ENCODE measurements around the gene MYPOP. TPM values are rescaled to one million over a fixed set of nuclear protein-coding genes. Genes with fewer than 3 reads are reported as not detected.
A peak's percentile ranks its signal among the peaks of the same experiment; 100 is the strongest.

Gene MYPOP
- total RNA-seq, 1 donor from 2014 or later = 15.2 TPM

DNA sequence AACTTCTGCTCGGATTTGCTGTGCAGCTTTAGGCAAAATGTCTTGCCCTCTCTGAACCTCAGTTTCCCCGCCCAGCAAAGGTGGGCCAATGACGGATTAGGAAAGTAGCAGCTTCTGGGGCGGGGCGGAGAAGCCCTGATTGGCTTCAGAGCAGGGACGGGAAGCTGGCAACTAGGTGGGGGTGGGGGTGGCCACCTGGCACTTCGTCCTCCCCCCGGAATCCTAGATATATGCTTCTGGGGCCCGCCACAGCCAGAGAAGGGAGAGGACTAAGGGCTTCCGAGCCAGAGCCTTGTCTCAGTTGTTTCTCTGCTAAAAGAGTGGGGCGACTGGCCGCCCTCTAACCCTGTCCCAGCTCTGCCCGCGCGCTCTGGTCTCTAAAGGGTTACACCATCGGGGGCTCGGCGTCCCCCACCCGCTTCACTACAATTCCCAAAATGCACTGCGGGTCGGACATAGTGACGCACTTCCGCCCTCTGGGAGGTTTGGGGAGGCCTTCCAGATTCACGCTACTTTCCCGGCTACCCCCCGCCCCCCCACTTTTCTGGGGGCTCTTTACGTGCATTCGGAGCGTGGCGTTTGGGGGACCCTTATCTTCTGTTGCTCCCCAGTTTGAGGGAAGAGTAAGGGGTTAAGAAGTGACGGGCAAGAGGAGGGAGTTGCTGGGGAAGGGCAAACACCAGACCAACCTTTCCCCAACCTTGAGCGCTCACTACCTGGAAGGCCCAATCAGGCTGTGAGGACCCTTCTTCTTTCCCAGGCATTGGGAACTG, 15.8 kb downstream of the MYPOP start:
- DNase-seq (peak; percentile 94), ATAC-seq (ENCODE audit: poor library complexity) (peak; percentile 93)
- intact Hi-C loops (cut with DNase I) = no loop called here

DNA sequence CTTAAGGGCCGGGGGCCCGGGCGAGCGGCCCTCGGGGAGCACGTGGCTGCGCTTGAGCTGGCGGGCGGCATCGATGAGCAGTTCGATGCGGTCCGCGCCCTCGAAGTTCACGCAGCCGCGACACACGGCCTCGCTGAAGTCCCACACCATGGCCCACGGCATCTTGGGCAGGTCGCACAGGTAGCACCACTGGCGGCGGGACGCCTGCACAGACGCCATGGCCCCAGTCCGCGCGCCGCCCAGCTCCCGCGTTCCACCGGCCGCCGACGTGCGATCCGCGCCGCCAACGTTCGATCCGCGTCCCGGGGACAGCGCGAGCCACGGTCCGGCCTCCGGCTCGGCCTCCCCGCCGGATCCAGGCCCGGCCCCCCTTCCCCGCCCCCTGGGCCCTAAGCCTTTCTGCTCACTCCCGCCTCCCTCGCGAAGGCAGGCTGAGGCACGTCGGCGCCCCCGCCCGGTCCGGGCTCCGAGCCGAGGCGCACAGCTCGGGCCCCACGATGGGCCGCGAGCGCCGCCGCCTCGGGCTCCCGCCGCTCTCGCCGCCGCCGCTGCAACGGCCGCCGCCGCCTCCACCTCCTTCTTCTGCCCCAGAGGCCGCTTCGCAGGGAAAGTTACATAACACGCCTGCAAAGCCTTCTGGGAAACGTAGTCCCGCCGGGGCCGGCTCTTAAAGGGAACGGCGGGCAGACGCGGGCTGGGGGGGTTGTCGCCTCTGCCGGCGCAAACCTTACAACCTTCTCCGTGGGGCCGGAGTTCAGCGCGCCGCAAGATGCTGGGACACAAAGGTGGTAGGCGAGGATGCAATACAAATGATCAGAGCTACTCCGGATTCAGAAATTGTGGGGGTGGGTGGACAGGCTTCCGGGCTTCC, 16.6 kb downstream of the MYPOP start, which contains the start of gene IRF2BP1:
IRF2BP1 (minus strand) TSS at position 586 of the 871 bp plus-strand sequence; CDS start at position 219, 367 bp downstream.
- ATAC-seq (ENCODE audit: poor library complexity) (peak; percentile 91), DNase-seq (peak; percentile 97)
- intact Hi-C loops (cut with DNase I) = no loop called here

DNA sequence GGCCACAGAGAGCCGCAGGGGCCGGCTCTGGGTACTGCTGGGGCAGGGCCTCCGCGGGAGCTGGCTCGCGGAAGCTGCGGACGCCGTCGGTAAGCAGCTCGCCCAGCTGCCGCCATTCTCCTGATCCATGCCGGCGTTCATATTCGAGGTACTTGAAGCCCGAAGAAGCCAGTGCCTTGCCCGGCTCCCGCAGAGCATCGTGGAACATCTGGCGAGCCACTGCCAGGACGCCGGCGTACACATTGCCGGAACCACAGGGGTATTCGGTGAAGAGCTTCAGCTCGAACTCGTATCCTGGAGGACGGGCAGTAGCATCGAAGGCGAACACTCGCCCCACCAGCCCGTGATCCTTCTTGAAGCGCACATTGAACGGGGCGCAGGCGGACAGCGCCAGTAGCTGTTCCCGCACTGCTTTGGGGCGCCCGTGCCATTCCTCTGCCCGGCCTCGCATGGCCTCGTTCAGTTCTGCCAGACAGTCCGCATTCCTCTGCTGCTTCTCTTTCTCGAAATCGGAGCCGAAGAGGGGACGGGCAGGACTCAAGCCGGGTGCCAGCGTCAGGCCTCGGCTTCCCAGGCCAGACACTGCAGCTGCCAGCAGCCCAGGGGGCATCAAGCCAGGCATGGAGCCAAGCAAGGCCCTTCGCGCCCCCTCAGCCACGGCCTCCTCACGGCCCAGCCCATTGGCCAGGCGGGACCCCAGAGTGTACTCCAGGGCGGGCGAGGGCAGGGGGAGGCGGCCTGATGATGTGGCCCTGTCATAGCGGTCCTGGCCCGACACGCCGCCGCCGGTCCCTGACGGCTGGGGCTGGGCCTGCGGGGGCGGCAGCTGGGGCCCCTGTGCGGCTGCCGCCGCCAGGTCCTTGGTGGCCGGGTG, 17.5 kb downstream of the MYPOP start:
- ATAC-seq (ENCODE audit: poor library complexity) (no peak), DNase-seq (no peak)
- intact Hi-C loops (cut with DNase I) = no loop called here

DNA sequence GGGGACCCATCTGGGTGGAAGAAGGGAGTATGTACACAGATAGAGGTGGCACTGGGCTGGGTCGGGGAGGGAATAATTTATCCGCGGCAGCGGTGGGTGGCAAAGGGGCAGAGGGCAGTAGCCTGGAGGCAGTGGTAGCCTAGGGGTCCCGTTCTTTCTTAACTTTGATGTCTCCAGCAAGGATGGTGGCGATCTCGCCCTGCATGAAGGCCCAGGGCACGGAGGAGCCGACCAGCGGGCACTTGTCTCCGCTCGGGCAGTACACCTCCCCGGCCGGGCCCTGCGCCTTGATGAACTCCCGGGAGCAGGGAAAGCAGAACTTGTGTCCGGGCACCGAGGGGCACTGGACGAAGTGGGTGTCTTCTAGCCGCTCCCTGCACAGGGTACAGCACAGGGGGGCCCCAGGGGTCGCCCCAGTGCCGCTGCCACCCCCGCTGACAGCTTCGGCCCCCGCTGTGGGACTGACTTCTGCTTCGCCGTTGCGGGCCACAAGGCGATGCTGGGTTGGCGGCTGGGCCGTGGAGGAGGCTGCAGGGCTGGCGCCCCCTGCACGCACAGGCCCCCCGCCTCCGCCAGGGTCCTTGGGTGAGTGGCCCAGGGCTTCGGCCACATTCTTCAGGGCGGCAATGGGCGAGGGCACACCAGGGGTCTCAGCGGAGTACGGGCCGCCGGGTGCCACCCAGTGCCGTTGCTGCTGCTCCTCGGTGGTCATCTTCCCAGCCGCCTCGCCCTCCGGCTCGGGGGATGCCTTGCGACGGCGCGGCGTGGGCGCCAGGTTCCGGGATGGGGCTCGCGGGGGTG, 18.3 kb downstream of the MYPOP start:
- DNase-seq = no peak
- ATAC-seq (ENCODE audit: poor library complexity) = no peak
- intact Hi-C loops (cut with DNase I) = no loop called here

DNA sequence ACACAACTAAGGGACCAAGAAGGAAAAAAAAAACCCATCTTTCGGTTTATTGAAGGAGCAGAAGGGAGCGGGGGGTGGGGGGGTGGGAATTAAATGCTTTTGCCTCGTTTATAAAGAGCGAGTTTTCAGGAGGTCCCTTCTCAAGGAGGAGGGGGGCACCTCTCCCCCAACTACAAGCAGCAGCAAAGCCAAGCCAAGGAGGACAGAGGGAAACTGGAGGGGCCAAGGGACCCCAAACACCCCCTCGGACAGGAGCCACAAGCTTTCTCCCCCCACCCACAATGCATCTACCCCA, 18.9 kb downstream of the MYPOP start:
- intact Hi-C loops (cut with DNase I) = no loop called here
- no peak for DNase-seq
- no peak for ATAC-seq (ENCODE audit: poor library complexity)

DNA sequence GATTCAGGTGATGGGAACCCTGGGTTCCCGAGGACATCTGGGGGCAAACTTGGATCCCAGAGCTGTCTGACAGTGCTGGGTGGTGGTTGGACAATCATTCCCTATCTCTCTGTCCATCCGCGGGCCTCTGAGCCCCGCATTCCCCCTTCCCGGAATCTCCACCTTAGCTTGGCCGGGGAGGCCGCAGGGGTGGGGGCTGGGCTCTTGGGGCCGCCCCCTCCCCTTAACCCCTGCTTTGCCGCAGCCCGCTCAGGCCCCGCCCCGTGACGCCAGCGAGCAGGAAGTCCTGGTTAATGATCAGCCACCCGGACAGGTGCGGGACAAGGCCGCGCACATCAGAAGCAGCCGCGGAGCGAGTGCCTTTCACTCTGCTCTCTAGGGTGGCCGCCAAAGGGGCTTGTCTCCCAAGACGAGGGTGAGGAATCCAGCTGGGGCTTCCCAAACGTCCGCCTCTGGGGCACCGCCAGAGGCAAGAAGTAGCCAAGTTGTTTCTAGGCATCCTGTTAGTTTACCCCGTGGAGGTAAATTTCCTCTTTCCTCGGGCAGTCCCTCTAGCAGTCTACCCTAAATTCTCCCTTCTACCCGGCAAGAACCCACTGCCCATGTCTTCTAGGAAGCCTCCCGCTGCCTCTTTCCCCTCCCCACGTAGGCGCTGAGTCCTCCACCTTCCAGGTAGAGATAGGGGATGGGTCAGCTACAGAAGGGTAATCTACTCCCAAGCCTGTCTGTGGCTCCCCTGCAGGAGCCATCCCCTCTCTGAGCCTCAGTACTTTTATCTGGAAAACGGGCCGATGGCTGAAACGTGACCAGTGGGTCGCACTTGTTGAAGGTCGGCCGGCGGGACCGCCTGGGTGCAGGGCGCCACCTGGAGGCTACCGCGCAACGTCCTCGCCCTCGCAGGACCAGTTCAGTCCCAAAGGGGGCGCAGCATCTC, 19.5 kb downstream of the MYPOP start:
- DNase-seq (peak; percentile 86), ATAC-seq (ENCODE audit: poor library complexity) (no peak)
- intact Hi-C loops (cut with DNase I) = no loop called here

DNA sequence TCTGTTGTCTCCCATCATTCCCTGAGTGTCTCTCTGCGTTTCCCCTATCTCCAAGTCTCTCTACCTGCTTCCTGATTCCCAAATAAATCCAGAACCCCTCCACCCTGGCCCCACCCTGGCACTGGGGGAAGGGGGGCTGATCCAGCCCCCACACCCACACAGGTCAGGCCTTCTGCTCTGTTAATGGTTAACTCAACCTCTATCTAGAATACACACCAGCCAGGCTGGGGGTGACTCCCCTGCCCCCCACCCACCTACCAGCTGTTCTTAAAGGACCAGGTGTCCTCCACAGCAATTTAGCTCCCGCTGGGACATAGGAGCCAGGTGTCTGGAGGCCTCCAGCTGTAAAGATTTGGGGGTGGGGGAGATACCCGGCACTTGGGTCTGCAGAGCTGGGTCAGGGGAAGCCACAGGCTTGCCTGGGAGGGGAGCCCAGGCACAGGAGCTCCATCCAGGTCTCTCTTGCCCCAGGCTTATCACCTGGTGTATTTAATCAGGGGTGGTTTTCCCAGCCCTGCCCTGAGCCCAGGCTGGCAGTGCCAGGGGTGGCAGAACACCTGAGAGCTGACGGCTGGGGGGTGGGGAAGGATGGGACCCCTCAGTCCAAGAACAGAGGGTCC, 20.4 kb downstream of the MYPOP start:
- ATAC-seq (ENCODE audit: poor library complexity) (no peak), DNase-seq (no peak)
- intact Hi-C loops (cut with DNase I) = no loop called here

DNA sequence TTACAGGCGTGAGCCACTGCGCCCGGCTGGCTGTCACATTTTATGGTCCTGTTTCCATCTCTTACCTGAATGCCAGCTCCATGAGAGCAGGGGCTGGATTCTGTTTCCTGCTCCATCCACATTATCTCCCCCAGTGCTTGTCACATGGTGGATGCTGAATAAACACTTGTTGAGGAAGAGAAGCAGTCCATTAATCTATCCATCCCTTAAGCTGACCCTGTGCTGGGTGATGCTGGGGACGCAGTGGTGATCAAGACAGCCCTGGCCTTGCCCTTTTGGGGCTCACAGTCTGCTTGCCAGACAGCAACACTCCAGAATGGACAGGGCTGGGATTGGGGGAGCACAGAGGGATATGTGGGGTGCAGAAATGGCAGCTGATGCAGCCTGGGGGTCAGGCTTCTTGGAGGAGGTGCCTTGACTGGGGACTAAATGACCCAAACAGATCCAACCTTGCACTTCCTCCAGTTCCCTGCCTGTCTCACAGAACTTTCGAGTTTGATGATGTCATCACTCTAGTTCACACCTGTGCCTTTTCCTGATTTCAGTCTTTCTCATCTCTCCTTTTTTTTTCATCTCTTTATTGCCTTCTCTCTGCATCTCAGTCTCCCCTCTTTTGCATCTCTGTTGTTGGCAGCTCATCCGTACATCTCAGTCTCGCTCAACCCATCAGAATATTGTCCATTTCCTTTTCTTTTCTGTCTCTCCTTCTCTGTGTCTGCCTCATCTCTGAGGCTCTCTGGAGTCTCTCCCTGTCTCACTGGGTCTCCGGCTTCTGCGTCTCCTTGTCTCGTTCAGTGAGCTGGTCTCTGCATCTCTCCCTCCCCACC, 21.1 kb downstream of the MYPOP start:
- ATAC-seq (ENCODE audit: poor library complexity) (no peak), DNase-seq (no peak)
- intact Hi-C loops (cut with DNase I) = no loop called here

DNA sequence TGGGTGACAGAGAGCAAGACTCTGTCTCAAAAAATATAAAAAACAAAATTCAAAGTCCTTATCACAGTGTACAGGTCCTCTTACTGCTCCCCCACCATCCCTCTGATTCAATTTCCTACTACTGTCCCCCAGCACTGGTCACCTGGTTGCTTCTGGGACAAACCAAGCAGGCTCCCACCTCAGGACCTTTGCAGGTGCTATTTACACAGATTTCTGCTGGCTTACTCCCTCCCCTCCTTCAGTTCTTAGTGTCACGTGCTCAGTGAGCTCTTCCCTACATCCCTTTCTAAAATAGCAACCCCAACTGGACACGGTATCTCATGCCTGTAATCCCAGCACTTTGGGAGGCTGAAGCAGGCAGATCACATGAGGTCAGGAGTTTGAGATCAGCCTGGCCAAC, 22.4 kb downstream of the MYPOP start:
- DNase-seq (no peak), ATAC-seq (ENCODE audit: poor library complexity) (no peak)
- intact Hi-C loops (cut with DNase I) = no loop called here

DNA sequence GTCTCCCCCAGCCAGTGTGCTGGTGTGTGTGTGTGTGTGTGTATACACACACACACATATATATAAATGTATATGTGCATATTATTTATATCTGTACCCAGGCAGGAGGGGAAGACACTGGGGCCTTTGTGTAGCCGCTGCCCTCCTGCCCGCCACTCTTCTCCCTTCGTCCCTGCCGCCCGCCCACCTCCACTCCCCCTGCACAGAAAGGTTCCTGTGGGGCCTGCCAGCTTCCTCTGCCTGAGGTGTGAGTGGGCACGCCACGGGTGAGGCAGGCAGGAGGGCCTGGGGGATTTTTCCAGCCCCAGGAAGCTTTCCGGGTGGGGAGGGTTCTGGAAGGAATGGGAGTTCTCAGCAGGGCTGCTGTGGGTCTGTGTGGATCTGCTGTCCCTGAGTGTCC, 23.4 kb downstream of the MYPOP start:
- no peak for ATAC-seq (ENCODE audit: poor library complexity)
- DNase-seq = no peak
- intact Hi-C loops (cut with DNase I) = no loop called here

DNA sequence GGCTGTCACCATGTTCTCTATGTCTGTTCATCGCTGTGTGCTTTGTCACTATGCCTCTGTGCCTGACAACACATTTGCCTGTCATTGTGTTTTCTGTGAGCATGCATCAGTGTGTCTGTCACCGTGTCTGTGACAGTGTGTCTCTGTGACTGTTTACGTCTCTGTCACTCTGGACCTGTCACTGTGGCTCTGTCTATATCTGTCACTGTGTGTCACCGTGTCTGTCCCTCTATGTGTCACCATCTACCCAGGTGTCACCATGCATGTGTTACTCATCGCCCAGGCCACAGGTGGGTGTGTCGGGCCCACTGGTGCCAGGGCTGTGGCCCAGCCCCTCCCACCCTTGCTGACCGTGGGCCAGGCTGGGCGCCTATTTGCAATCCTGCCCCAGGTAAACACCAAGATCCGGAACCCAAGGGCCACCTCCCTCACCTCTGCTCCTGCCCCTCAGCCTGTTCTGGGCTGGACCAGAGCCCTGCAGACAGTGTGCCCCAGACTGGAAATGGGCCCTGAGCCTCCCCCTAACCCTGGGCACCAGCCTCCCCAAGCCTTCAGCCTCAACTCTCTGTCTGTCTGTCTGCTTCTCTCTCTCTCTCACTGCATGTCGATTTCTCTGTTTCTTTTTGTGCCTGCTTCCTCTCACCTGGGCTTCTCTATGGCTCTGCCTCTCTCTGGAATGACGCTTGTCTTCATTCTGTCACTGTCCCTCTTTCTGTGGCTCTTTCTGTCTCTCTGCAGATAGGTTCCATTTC, 24.2 kb downstream of the MYPOP start:
- intact Hi-C loops (cut with DNase I) = no loop called here
- no peak for DNase-seq
- ATAC-seq (ENCODE audit: poor library complexity) = no peak

DNA sequence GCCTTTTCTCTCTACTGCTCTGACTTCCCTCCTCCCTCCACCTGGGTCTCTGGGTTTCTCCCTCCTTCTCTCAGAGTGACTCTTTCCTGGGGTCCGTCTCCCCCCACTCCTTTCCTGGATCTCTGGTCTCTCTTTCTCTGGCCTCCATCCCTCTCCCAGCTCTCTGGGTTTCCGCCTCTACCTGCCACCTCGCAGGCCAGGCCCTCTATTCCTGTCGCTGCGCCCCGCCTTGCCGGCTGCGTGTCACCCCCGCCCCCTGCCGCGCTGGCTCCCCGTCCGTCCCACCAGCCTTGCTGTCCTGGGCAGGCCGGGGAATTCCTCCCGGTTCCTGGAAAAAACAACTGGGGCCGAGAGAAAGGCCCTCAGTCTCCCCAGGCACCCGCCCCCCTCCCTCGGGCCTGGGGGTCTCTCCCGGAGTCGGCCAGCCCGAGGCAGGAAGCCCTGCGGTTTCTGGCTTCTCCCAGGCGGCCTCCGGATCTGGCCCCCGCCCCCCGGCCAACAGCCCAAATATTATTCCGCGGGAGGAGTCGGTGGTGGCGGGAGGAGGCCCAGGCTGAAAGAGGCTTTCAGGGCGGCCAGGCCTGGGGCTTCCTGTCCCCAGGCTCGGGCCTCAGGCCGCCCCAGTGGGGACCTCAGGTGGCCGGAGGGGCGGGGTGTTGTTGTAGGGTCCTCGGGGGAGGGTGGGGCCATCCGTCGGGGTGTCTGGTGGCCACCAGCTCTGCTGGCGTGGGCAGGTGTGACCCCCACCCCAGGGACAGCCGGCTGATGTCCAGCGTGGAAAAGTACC, 25.8 kb downstream of the MYPOP start:
- intact Hi-C loops (cut with DNase I) = no loop called here
- ATAC-seq (ENCODE audit: poor library complexity) (peak; percentile 50), DNase-seq (peak; percentile 55)

DNA sequence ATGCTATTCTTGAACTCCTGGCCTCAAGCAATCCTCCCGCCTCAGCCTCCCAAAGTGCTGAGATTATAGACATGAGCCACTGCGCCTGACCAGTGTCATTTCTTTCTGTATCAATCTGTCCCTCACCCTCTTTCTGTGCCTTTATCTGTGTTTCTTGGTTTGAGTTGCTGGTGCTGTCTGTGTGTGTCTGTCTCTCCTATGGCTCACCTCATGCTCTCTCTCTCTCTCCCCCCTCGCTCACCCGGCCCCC, 26.3 kb downstream of the MYPOP start:
- intact Hi-C loops (cut with DNase I) = no loop called here
- ATAC-seq (ENCODE audit: poor library complexity) (no peak), DNase-seq (no peak)

DNA sequence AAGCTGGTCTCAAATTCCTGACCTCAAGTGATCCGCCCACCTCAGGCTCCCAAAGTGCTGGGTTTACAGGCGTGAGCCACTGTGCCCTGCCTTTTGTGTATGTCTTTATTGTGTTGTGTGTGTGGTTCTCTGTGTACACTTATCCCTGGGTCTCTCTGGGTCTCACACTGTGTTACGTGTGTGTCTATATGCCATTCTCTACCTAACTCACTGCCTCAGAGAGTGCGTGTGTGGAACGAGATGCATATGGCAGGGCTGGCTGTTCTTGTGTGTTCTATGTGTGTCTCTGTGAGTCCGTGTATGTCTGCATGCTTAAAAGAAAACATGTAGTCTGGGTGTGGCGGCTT, 27.8 kb downstream of the MYPOP start:
- no peak for DNase-seq
- intact Hi-C loops (cut with DNase I) = no loop called here
- ATAC-seq (ENCODE audit: poor library complexity) = no peak

DNA sequence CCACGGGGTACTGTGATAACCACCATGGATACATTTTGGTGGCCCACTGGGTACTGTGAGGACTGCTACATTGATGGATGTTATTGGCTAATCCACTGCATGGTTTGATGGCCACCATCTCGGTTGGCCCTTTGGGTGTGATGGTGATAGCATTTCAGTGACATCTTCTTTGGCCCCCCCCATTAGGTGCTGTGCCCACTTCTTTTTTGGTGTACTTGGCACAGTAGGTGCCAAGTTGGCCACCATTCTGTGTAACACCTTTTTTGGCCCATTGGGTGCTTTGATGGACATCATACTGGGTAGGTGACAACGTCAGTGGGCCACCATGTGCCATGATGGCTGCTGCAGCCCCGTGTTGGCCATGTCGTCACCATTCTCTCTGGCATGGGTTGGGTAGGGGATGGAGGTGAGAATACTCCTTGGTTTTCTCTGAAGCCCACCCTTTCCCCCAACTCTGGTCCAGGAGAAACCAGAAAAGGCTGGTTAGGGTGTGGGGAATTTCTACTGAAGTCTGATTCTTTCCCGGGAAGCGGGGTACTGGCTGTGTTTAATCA, 29.1 kb downstream of the MYPOP start:
- DNase-seq = no peak
- ATAC-seq (ENCODE audit: poor library complexity) = no peak
- intact Hi-C loops (cut with DNase I) = no loop called here

Data from Right ventricle myocardium superior (tissue), 1 donor.